Measurements from ENCODE around the gene ZNF276.

- TF ChIP-seq POLR2A (IDR thresholded peaks at IDR 0.05): no peak
- TF ChIP-seq, protein P1, sequence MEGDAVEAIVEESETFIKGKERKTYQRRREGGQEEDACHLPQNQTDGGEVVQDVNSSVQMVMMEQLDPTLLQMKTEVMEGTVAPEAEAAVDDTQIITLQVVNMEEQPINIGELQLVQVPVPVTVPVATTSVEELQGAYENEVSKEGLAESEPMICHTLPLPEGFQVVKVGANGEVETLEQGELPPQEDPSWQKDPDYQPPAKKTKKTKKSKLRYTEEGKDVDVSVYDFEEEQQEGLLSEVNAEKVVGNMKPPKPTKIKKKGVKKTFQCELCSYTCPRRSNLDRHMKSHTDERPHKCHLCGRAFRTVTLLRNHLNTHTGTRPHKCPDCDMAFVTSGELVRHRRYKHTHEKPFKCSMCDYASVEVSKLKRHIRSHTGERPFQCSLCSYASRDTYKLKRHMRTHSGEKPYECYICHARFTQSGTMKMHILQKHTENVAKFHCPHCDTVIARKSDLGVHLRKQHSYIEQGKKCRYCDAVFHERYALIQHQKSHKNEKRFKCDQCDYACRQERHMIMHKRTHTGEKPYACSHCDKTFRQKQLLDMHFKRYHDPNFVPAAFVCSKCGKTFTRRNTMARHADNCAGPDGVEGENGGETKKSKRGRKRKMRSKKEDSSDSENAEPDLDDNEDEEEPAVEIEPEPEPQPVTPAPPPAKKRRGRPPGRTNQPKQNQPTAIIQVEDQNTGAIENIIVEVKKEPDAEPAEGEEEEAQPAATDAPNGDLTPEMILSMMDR (IDR thresholded peaks at IDR 0.05): no peak
Measured at GRCh38 chr16:89733322-89733721, 12.0 kb downstream of the ZNF276 start.
